AG04449 (cell line): ENCODE results near the gene MUC5B.
"Not testable (repeated sequence)": the region's sequence is repeated elsewhere in the genome, so short reads cannot be mapped to it uniquely, and the experiment has no call there.

ENCODE experiments used
- CTCF ChIA-PET: fragments of 350-600 bp; formaldehyde crosslinking; extraction: SDS; loops from one replicate; lab custom pipeline; 2021; ENCODE audit warnings: antibody characterized with exemption; lab: Yijun Ruan, JAX
- POLR2A ChIA-PET: fragments of 400-600, 350-600 bp; formaldehyde crosslinking; extraction: SDS; loops from one replicate; lab custom pipeline; 2020; ENCODE audit warnings: antibody characterized with exemption, inconsistent platforms; lab: Yijun Ruan, JAX
- DNase-seq: peaks from one replicate; pipeline ENCODE4 v3.0.0-alpha.2; 2010; ENCODE audit warnings: low read depth, low spot score
- H3K4me3 ChIP-seq: 2 replicates; pipeline ENCODE4 v1.5.1; 2011; ENCODE audit warnings: low read depth, mild to moderate bottlenecking, control low read depth, low read length
- TF ChIP-seq, protein P1 (sequence below): IDR thresholded peaks from one replicate; pipeline ENCODE4 v1.5.1; 2011; ENCODE audit warnings: mild to moderate bottlenecking, moderate library complexity, low read length, control low read depth, inconsistent platforms; ENCODE audit not compliant: insufficient read depth; ENCODE audit errors: missing control alignments

The MUC5B gene

DNA sequence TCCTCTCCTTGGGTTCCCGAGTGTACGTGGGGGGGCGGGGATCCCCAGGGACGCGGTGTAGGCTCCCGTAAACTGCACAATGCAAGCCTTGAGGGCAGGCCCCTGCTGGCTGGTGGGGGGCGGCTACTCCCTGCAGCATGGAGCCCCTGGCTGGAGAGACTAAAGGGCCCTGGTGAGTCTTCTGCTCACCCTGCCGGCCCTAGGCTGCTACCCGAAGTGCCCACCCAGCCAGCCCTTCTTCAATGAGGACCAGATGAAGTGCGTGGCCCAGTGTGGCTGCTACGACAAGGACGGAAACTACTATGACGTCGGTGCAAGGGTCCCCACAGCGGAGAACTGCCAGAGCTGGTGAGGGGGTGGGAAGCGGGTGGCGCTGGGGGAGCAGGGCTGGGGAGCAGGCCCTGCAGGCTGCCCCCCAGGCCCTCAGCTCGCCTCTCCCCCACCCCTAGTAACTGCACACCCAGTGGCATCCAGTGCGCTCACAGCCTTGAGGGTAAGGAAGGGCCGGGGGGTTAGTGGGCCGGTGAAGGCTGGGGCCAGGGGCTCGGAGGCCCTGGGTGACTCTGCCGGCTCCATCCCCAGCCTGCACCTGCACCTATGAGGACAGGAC is 16.8 kb downstream of the MUC5B start:
- DNase-seq, result no peak
- CTCF ChIA-PET, result no interaction called here
- POLR2A ChIA-PET, result no interaction called here
- H3K4me3 ChIP-seq, result no peak overlapping the region
- TF ChIP-seq, protein P1, sequence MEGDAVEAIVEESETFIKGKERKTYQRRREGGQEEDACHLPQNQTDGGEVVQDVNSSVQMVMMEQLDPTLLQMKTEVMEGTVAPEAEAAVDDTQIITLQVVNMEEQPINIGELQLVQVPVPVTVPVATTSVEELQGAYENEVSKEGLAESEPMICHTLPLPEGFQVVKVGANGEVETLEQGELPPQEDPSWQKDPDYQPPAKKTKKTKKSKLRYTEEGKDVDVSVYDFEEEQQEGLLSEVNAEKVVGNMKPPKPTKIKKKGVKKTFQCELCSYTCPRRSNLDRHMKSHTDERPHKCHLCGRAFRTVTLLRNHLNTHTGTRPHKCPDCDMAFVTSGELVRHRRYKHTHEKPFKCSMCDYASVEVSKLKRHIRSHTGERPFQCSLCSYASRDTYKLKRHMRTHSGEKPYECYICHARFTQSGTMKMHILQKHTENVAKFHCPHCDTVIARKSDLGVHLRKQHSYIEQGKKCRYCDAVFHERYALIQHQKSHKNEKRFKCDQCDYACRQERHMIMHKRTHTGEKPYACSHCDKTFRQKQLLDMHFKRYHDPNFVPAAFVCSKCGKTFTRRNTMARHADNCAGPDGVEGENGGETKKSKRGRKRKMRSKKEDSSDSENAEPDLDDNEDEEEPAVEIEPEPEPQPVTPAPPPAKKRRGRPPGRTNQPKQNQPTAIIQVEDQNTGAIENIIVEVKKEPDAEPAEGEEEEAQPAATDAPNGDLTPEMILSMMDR, result no peak

DNA sequence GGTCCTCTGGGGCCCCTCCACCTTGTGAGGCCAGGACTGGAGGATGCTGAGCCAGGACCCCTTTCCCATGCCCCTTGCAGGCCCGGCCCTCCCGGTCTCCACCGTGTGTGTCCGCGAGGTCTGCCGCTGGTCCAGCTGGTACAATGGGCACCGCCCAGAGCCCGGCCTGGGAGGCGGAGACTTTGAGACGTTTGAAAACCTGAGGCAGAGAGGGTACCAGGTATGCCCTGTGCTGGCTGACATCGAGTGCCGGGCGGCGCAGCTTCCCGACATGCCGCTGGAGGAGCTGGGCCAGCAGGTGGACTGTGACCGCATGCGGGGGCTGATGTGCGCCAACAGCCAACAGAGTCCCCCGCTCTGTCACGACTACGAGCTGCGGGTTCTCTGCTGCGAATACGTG is 17.9 kb downstream of the MUC5B start:
- ChIA-PET POLR2A (no interaction called here), CTCF (no interaction called here)
- TF ChIP-seq, protein P1, result no peak
- no peak for DNase-seq
- no peak overlapping the region for H3K4me3 ChIP-seq

DNA sequence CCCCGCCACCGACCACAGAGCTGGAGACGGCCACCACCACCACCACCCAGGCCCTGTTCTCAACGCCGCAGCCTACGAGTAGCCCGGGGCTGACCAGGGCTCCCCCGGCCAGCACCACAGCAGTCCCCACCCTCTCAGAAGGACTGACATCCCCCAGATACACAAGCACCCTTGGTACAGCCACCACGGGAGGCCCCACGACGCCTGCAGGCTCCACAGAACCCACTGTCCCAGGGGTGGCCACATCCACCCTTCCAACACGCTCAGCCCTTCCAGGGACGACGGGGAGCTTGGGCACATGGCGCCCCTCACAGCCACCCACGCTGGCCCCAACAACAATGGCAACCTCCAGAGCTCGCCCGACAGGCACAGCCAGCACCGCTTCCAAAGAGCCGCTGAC is 18.8 kb downstream of the MUC5B start:
- TF ChIP-seq, protein P1, result no peak
- H3K4me3 ChIP-seq, result no peak overlapping the region
- CTCF ChIA-PET, result no interaction called here
- POLR2A ChIA-PET, result no interaction called here
- no peak for DNase-seq

DNA sequence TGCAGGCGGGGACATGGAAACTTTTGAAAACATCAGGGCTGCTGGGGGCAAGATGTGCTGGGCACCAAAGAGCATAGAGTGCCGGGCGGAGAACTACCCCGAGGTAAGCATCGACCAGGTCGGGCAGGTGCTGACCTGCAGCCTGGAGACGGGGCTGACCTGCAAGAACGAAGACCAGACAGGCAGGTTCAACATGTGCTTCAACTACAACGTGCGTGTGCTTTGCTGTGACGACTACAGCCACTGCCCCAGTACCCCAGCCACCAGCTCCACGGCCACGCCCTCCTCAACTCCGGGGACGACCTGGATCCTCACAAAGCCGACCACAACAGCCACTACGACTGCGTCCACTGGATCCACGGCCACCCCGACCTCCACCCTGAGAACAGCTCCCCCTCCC is 19.4 kb downstream of the MUC5B start:
- ChIA-PET CTCF (no interaction called here), POLR2A (no interaction called here)
- TF ChIP-seq, protein P1, result no peak
- no peak overlapping the region for H3K4me3 ChIP-seq
- no peak for DNase-seq

DNA sequence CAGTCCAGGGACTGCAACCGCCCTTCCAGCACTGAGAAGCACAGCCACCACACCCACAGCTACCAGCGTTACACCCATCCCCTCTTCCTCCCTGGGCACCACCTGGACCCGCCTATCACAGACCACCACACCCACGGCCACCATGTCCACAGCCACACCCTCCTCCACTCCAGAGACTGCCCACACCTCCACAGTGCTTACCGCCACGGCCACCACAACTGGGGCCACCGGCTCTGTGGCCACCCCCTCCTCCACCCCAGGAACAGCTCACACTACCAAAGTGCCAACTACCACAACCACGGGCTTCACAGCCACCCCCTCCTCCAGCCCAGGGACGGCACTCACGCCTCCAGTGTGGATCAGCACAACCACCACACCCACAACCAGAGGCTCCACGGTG is 19.9 kb downstream of the MUC5B start:
- POLR2A ChIA-PET, CTCF ChIA-PET, DNase-seq, H3K4me3 ChIP-seq: not testable (repeated sequence)

DNA sequence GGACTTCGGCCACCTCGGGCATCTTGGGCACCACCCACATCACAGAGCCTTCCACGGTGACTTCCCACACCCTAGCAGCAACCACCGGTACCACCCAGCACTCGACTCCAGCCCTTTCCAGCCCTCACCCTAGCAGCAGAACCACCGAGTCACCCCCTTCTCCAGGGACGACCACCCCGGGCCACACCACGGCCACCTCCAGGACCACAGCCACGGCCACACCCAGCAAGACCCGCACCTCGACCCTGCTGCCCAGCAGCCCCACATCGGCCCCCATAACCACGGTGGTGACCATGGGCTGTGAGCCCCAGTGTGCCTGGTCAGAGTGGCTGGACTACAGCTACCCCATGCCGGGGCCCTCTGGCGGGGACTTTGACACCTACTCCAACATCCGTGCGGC is 20.7 kb downstream of the MUC5B start:
- DNase-seq, POLR2A ChIA-PET, CTCF ChIA-PET, H3K4me3 ChIP-seq: not testable (repeated sequence)

DNA sequence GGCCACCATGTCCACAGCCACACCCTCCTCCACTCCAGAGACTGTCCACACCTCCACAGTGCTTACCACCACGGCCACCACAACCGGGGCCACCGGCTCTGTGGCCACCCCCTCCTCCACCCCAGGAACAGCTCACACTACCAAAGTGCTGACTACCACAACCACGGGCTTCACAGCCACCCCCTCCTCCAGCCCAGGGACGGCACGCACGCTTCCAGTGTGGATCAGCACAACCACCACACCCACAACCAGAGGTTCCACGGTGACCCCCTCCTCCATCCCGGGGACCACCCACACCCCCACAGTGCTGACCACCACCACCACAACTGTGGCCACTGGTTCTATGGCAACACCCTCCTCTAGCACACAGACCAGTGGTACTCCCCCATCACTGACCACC is 21.7 kb downstream of the MUC5B start:
- CTCF ChIA-PET, DNase-seq, POLR2A ChIA-PET, H3K4me3 ChIP-seq: not testable (repeated sequence)

DNA sequence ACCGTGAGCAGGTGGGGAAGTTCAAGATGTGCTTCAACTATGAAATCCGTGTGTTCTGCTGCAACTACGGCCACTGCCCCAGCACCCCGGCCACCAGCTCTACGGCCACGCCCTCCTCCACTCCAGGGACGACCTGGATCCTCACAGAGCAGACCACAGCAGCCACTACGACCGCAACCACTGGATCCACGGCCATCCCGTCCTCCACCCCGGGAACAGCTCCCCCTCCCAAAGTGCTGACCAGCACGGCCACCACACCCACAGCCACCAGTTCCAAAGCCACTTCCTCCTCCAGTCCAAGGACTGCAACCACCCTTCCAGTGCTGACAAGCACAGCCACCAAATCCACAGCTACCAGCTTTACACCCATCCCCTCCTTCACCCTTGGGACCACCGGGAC is 22.9 kb downstream of the MUC5B start:
- POLR2A ChIA-PET, H3K4me3 ChIP-seq, CTCF ChIA-PET, DNase-seq: not testable (repeated sequence)

DNA sequence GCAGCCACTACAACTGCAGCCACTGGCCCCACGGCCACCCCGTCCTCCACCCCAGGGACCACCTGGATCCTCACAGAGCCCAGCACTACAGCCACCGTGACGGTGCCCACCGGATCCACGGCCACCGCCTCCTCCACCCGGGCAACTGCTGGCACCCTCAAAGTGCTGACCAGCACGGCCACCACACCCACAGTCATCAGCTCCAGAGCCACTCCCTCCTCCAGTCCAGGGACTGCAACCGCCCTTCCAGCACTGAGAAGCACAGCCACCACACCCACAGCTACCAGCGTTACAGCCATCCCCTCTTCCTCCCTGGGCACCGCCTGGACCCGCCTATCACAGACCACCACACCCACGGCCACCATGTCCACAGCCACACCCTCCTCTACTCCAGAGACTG is 23.4 kb downstream of the MUC5B start:
- DNase-seq, CTCF ChIA-PET, POLR2A ChIA-PET, H3K4me3 ChIP-seq: not testable (repeated sequence)

DNA sequence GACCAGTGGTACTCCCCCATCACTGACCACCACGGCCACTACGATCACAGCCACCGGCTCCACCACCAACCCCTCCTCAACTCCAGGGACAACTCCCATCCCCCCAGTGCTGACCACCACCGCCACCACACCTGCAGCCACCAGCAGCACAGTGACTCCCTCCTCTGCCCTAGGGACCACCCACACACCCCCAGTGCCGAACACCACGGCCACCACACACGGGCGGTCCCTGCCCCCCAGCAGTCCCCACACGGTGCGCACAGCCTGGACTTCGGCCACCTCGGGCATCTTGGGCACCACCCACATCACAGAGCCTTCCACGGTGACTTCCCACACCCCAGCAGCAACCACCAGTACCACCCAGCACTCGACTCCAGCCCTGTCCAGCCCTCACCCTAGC is 24.2 kb downstream of the MUC5B start:
- POLR2A ChIA-PET, H3K4me3 ChIP-seq, CTCF ChIA-PET, DNase-seq: not testable (repeated sequence)

DNA sequence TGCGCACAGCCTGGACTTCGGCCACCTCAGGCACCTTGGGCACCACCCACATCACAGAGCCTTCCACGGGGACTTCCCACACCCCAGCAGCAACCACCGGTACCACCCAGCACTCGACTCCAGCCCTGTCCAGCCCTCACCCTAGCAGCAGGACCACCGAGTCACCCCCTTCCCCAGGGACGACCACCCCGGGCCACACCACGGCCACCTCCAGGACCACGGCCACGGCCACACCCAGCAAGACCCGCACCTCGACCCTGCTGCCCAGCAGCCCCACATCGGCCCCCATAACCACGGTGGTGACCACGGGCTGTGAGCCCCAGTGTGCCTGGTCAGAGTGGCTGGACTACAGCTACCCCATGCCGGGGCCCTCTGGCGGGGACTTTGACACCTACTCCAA is 26.1 kb downstream of the MUC5B start:
- POLR2A ChIA-PET, CTCF ChIA-PET, H3K4me3 ChIP-seq, DNase-seq: not testable (repeated sequence)

DNA sequence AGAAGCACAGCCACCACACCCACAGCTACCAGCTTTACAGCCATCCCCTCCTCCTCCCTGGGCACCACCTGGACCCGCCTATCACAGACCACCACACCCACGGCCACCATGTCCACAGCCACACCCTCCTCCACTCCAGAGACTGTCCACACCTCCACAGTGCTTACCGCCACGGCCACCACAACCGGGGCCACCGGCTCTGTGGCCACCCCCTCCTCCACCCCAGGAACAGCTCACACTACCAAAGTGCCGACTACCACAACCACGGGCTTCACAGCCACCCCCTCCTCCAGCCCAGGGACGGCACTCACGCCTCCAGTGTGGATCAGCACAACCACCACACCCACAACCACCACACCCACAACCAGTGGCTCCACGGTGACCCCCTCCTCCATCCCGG is 27.5 kb downstream of the MUC5B start:
- H3K4me3 ChIP-seq, CTCF ChIA-PET, DNase-seq, POLR2A ChIA-PET: not testable (repeated sequence)
